NOMO-1 treated with DMSO at 0.1 percent for 48 hours (cell line): Measurements from ENCODE around the gene CYP19A1.

ENCODE experiments used
- DNase-seq: peaks from one replicate; lab custom pipeline; 2025; ENCODE audit not compliant: unreplicated experiment; lab: John Stamatoyannopoulos, UW

CYP19A1 gene

GRCh38 chr15:51338496-51338895, at the start of gene CYP19A1:
CYP19A1 (minus strand) TSS chr15:51338596; CDS start chr15:51242912, 95,684 bp downstream.
- DNase-seq: no peak

DNA sequence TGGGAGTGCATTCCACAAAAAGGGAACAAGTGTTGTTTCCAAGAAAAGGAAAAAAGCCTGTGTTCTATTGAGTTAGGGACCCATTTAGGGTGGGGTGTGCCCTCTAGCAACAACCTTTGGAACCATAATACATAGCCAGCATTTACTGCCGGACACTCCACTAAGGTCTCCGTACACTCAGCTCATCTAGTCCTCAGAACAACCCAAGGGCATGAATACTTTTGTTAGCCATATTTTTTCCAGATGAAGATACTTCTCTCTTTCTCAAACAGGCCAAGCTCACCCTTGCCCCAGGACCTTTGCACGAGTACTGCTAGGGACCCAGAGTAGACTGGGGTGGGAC, 49.3 kb upstream of the CYP19A1 start:
- no peak for DNase-seq

DNA sequence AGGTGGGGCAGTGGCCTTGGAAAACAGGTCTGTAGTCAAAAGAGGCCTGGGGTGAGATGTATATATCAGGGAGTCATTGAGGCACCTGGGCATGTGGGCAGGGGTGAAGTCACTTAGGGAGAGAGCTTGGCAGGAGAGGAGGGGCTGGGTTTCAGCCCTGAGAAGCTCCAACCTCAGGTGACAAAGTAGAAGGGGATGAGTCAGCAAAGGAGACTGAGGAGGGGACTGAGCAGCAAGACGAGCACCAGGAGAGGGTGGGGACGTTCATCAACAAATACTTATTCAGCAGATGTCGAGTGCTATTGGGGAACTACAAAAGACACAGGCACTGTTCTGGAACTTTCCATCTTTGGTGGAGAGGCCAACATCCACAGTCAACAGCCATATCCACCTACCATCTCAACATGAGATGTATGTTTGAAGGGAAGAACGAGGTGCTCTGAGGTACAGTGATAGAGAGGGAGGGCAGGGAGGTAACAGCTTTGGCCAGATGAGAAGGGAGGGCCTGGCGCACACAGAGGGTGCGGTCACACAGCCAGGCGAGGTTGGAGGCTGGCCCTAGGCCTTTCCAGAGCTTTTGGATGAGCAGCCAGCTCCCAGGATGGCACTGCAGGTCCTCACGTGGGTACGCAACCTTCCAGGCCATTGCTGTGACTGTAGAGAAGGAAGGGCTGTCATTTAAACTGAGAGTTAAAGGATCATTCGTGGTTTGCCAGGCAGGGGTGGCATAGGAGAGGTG, 48.7 kb upstream of the CYP19A1 start:
- DNase-seq: no peak

DNA sequence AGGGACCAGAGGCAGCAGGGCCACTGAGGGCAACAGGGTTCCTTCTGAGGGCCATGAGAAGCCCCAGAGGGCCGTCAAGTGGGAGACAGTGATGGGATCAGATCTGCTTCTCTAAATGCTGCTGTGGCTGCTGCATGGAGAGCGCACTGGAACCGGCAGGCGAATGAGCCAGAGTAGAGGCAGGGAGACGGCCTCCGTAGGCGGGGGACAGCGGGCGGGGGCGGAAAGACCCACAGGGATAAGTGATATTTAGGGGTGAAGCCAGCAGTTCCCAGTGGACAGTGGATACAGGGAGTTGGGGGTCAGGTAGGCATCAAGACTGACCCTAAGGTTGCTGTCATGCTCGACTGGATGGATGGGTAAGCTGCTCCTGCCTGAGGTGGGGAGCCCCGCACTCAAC, 48.1 kb upstream of the CYP19A1 start:
- DNase-seq: no peak

DNA sequence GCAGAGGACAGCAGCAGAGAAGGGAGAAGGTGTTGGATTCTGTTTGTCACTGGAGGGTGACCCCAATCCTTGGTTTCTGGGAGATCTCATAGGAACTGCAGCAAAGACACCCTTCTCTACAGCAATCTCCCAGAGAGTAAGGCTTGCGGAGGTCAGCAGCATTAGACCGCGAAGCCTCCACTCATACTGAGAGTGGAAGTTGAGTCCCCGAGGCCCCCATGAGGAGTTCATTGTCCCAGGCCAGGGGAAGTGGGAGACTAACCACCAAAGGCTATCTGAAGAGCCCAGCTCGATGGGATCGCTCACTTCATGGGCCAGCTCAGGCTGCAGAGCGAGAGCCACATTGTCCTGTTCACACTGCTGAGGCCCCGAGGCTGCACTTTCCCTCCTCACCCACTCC, 47.6 kb upstream of the CYP19A1 start:
- no peak for DNase-seq

- peak; percentile 47 for DNase-seq
Observed at GRCh38 chr15:51382787-51383186, 44.4 kb upstream of the CYP19A1 start.

- peak; percentile 84 for DNase-seq
Observed at GRCh38 chr15:51380999-51381806, 42.8 kb upstream of the CYP19A1 start.

DNA sequence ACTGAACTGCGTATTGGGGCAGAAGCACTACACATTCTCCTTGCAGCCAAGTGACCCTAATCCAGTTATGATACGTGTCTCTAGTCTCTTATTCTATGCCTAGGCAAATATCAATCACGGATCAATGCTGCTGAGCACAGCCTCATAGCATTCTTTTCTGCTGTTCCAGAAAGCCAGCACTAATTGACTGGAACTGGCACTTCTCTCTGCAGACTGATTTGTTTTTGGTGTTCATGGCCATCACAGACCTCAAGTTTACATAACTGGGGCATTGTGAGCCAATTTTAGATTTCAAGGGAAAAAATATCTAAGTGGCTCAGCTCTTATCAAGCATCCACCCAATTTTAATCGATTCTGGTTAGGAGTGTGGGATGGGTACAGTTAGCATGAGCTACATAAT, 41.0 kb upstream of the CYP19A1 start:
- no peak for DNase-seq

DNA sequence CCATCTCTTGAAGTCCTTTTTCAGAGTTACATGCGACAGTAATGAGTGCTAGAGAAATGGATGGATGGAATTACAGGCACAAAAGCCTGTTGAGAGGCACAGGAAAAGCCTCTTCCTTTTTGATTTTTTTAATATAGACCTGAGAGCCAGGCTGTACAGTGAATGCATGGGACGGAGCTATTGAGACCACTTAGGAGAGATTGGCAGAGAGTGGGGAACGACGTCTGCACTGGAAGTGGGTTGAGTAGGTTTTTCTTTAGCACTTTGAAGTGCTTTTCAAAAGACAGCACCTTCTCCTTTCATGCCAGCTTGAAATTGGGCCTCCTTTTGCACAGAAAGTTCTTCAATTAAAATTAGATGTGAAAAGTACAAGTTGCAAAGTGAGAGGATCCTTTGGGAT, 40.0 kb upstream of the CYP19A1 start:
- DNase-seq: no peak

DNA sequence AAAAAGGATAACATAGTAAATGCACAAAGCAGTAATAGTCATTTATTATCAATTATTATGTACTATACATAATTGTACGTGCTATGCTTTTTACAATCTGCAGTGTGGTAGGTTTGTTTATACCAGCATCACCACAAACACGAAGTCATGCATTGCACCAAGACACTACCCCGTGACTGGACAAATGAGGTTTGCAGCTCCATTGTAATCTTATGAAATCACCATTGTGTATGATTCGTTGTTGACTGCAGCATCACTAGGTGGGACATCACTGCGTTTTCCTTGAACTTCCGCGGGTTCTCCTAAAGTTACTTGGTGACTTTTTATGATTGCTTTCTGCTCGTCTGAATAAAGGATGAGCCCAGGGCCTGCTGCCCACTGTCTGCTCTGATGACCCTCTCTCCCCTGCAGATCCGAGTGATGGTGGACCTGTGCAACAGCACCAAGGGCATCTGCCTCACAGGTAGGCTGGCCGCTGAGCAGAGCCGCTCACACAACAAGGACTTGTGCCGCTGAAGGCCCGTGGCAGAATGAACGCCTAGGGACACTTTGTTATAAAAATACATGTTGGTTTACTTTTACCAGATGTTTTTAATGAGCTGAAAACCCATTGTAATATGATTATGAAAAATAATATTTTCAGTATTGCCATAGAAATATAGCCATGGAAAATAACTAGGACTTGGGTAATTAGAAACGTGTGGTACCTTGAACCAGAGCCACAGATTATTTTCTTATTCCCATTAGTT, 38.8 kb upstream of the CYP19A1 start:
- DNase-seq: no peak

DNA sequence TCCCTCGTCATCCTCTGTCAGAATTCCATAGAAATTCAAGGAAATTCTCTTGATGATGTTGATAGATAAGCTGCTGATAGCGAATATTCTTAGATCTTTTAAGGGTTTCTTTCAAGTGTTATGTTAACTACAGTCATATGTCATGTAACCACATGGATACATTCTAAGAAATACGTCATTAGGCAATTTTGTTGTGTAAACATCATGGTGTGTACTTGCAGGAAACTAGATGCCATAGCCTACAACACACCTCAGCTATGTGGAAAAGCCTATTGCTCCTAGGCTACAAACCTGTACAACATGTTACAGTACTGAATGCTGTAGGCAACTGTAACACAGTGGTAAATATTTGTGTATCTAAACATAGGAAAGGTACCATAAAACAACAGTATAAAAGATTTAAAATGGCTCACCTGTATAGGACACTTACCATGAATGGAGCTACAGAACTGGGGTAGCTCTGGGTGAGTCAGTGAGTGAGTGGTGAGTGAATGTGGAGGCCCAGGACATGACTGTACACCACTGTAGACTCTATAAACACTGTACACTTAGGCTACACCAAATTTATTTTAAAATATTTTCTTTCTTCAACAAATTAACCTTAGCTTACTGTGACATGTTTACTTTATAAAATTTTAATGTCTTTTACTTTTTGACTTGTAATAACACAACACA, 37.7 kb upstream of the CYP19A1 start:
- no peak for DNase-seq

- no peak for DNase-seq
Observed at GRCh38 chr15:51374131-51374530, 35.7 kb upstream of the CYP19A1 start.

GRCh38 chr15:51371266-51371665, 32.9 kb upstream of the CYP19A1 start:
- DNase-seq: no peak

GRCh38 chr15:51369451-51369761, 31.0 kb upstream of the CYP19A1 start:
- no peak for DNase-seq

DNA sequence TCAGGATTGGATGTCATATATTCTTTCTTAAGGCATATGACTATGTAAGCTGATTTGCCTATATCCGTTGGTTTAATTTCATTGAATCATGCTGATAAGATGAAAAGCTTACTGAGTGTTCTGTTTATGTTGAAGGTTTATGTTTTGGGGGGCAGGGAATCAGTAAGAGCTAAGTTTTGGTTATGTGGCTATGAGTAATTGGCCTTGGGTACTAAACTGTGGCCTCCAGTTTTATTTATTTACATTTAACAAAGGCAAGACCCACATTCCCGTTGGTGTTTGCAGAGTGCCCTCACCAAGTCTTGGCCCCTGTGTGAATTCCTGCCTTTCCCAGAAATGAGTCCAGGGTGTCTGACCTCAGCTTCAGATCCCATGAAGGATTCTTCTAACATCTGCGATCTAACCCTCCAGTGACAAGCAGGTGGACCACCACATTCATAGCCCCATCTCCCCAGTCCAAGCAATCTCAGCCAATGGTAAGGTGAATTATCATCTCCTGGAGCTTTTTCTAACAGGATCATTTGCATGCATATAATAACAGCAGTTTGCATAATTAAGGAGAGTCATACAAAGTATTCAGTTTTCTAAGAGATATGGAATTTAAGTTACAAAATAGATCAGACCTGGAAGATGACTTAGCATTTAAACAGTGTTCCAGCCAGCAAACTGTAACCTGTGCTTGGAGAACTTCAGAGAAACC, 30.5 kb upstream of the CYP19A1 start:
- DNase-seq: no peak

DNA sequence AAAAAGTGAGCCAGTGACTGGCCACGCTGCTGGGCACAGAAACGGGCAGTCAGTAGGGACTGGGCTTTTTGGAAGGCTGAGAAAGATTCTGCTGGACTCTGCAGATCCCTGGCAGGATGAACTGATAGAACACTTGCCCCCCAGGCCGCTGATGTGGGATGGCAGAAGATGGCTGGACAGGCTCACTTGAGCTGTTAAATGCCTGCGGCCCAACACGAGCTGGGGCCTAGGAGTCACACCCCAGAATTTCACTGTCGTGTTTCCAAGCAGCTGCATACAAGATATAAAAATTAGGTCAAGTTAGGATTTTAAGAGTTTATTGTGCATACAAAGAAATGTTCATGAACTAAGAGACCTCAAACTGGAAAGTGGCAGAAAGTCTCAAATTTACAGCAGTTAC, 29.9 kb upstream of the CYP19A1 start:
- DNase-seq: no peak

DNA sequence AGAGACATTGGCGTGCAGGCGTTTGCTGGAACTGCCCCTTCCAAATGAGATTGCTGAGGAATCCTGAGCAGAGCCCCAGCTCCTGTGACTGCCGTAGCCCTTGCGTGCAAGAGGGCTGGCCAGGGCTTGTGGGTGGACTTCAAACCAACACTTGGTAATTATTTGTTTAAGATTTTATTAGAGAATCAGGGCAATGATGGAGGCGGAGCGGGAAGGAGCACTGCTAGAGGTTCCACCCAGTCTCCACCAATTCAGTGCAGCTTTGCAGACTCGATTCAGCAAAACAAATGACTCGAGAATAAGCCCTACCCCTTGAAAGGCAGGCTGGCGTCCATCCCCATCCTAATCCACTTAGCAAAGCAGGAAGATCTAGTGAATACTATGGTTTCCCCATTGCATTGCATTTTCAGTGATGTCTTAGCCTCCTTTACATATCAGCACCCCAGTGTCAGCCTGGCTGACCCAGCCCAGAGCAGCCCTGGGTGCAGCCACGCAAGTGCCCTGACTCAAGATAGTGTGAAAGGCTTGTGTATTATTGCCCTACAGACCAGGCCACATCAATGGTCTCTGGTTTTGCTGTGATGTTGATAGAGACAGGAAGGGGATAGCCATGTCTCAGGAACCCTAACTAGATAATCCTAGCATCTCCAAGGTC, 29.1 kb upstream of the CYP19A1 start:
- DNase-seq: no peak

GRCh38 chr15:51366920-51367319, 28.5 kb upstream of the CYP19A1 start:
- no peak for DNase-seq

- DNase-seq: no peak
Observed at GRCh38 chr15:51366071-51366470, 27.7 kb upstream of the CYP19A1 start.

GRCh38 chr15:51365417-51365816, 27.0 kb upstream of the CYP19A1 start:
- DNase-seq: no peak
